Ovary (tissue), 3 donors: Measurements from ENCODE around the gene PCDHGB5.

Source experiments
- EP300 ChIP-seq: sonication (generic); formaldehyde crosslinking; IDR thresholded peaks from one replicate; pipeline ENCODE4 v1.6.1; 2017; ENCODE audit warnings: antibody characterized with exemption
- TF ChIP-seq, protein P1 (sequence below), 3 donors: fragments of 450-650 bp in 2 of 3; fragments of 200-600 bp in 1 of 3; IDR thresholded peaks; one replicate each; pipeline versions ENCODE4 v1.5.1 to v1.8.0; 2016 to 2022; ENCODE audit warnings: antibody characterized with exemption in 3 of 3, mild to moderate bottlenecking in 1 of 3
- donor health status: DM: no; HTN: no; CAD: no.

DNA sequence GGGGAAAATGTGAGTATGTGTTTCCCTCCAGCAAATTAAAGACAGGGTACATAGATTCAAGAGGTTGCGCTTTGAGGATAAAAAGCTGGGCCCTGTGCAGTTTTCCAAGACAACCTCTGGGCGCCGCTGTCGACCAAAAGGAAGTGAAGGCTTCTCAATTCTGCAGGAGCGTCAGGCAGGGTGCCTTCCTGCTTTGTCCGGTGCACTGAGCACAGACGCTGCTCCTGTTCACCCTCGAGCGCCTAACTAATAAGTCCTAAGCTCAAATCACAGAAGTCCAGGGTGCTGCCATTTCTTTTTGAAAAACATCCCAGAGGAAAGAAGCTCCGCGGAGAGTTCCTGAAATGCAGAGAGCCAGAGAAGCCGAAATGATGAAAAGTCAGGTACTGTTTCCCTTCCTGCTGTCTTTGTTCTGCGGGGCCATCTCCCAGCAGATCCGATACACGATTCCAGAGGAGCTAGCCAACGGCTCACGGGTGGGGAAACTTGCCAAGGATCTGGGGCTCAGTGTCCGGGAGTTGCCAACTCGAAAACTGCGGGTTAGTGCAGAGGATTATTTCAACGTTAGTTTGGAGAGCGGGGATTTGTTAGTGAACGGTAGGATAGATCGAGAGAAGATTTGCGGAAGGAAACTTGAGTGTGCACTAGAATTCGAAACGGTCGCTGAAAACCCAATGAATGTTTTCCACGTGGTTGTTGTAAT, 47.7 kb upstream of the PCDHGB5 start, which contains the start of gene PCDHGB1:
- no peak for TF ChIP-seq EP300
- TF ChIP-seq, protein P1, sequence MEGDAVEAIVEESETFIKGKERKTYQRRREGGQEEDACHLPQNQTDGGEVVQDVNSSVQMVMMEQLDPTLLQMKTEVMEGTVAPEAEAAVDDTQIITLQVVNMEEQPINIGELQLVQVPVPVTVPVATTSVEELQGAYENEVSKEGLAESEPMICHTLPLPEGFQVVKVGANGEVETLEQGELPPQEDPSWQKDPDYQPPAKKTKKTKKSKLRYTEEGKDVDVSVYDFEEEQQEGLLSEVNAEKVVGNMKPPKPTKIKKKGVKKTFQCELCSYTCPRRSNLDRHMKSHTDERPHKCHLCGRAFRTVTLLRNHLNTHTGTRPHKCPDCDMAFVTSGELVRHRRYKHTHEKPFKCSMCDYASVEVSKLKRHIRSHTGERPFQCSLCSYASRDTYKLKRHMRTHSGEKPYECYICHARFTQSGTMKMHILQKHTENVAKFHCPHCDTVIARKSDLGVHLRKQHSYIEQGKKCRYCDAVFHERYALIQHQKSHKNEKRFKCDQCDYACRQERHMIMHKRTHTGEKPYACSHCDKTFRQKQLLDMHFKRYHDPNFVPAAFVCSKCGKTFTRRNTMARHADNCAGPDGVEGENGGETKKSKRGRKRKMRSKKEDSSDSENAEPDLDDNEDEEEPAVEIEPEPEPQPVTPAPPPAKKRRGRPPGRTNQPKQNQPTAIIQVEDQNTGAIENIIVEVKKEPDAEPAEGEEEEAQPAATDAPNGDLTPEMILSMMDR (IDR thresholded peaks at IDR 0.05), result no peak
